GM13976 (cell line): ENCODE measurements around the gene GNG11.
A peak's percentile ranks its signal among the peaks of the same experiment; 100 is the strongest.

Experiments
- DNase-seq: peaks from one replicate; pipeline ENCODE4 v3.0.0; 2012; ENCODE audit warnings: low spot score
- CTCF ChIP-seq: IDR thresholded peaks from 2 replicates; pipeline ENCODE4 v1.5.1; 2012; ENCODE audit warnings: borderline replicate concordance, mild to moderate bottlenecking; ENCODE audit not compliant: insufficient read depth; ENCODE audit errors: extremely low read depth, missing control alignments, control extremely low read depth
- in situ Hi-C: fragments of 300-500 bp; cut with MboI; formaldehyde crosslinking; loops from one replicate; pipeline ENCODE4 v1.12.0; 2022; ENCODE audit warnings: low sequenced_read_pairs, mixed read lengths, inconsistent platforms; ENCODE audit not compliant: unreplicated experiment

GNG11 gene

GRCh38 chr7:93894966-93895640 lies 26.4 kb upstream of the GNG11 start:
- no peak for TF ChIP-seq CTCF
- in situ Hi-C loops, result no loop called here
- DNase-seq, result no peak

GRCh38 chr7:93895859-93896600 lies 25.5 kb upstream of the GNG11 start:
- DNase-seq, result no peak

GRCh38 chr7:93897680-93898079 lies 23.9 kb upstream of the GNG11 start:
- no peak for TF ChIP-seq CTCF
- in situ Hi-C loops, result no loop called here
- DNase-seq, result no peak

More at GRCh38 chr7:93895859-93896600, 25.5 kb upstream of the GNG11 start:
- TF ChIP-seq CTCF, result no peak
- in situ Hi-C loops, result no loop called here

DNA sequence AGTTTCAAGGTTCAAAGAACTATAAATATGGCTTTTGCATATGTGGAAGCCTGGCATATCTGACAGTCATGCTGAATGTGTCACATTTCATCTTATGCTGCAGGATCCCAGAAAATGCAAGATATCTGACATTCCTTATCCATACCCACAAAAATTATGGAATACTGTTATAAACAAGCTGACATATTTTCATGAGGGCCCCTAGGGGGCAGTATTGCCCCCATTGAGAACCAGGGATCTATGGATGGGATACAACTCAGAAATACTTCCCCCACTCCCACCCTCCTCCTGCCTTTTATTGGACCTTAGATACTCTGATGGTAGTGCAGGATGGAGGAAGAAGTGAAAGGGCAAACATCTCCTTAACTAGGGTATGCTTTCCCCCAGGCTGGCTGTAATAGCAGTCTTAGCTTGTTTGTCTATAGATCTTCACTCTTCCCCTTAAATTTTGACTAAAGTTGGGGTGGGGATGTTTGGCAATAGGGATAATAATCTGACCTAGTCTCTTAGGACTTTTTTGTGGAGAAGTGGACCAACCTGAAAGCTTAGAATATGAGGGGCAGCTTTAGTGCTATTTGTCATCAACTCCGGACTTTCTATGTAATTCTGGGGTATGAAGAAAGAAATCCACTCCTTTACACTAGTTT lies 18.6 kb upstream of the GNG11 start:
- in situ Hi-C loops, result loop anchor here (5.0 to 25.0 kb wide), 2 partner anchors 184 to 484 kb away; partner anchors contain the start of gene COL1A2
- peak; percentile 44 for TF ChIP-seq CTCF

GRCh38 chr7:93906267-93906666 lies 15.3 kb upstream of the GNG11 start, which contains the start of gene GNGT1:
TSS of gene GNGT1 (plus strand) at chr7:93906567. CDS start at chr7:93906747, 180 bp downstream.
- DNase-seq, result no peak
- in situ Hi-C loops, result loop anchor here (25.0 kb wide), 1 partner anchor 481 kb away; the partner anchor contains the start of gene COL1A2
- TF ChIP-seq CTCF, result no peak

More for the DNA sequence above, 18.6 kb upstream of the GNG11 start:
- no peak for DNase-seq
